Measurements from ENCODE around the gene FOXO1.

GRCh38 chr13:40595693-40596092 lies 70.7 kb downstream of the FOXO1 start:
- TF ChIP-seq EP300 (IDR thresholded peaks at IDR 0.05; ENCODE audit: borderline replicate concordance) (no peak), FOXM1 (IDR thresholded peaks at IDR 0.05; ENCODE audit: borderline replicate concordance, low read depth) (no peak), YY1 (IDR thresholded peaks at IDR 0.05; ENCODE audit: low read depth) (no peak), MAX (IDR thresholded peaks at IDR 0.05) (no peak), REST (IDR thresholded peaks at IDR 0.05; ENCODE audit: low read depth) (no peak), USF1 (IDR thresholded peaks at IDR 0.05) (no peak)
